ENCODE data around the gene VPREB3.

- TF ChIP-seq, protein P1, sequence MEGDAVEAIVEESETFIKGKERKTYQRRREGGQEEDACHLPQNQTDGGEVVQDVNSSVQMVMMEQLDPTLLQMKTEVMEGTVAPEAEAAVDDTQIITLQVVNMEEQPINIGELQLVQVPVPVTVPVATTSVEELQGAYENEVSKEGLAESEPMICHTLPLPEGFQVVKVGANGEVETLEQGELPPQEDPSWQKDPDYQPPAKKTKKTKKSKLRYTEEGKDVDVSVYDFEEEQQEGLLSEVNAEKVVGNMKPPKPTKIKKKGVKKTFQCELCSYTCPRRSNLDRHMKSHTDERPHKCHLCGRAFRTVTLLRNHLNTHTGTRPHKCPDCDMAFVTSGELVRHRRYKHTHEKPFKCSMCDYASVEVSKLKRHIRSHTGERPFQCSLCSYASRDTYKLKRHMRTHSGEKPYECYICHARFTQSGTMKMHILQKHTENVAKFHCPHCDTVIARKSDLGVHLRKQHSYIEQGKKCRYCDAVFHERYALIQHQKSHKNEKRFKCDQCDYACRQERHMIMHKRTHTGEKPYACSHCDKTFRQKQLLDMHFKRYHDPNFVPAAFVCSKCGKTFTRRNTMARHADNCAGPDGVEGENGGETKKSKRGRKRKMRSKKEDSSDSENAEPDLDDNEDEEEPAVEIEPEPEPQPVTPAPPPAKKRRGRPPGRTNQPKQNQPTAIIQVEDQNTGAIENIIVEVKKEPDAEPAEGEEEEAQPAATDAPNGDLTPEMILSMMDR (IDR thresholded peaks at IDR 0.05) = no peak
- TF ChIP-seq POLR2A (IDR thresholded peaks at IDR 0.05) (no peak), POLR2AphosphoS5 (IDR thresholded peaks at IDR 0.05) (no peak)
Measured at GRCh38 chr22:23712256-23712655, 42.0 kb downstream of the VPREB3 start.

Measured in breast epithelium (tissue), 3 donors.